ENCODE measurements around the gene CD160. TPM values are rescaled to one million over a fixed set of nuclear protein-coding genes. Genes with fewer than 3 reads are reported as not detected.

Gene CD160
- total and polyA plus RNA-seq, 2 of the 13 experiments (the other 11 are each of a cell fraction or from before 2014, with no cell fraction given): 0.09 TPM; not detected in 1

DNA sequence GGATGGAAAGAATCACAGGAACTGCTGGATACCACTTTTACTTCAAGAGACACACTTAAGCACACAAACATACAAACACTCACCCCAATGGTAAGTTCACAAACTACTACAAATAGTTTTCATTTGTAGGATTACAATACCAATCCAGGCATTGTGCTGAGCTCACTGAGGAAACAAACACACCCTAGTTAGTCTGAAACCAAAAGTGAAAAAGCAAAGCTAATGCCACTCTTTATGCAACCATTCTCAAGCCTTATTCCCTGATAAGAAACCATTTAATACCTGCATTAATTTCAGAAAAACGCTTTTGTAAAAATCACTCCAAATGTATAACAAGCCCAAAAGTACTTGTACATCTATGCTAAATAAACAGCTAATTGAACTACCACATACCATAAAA is 66.2 kb downstream of the CD160 start:
- intact Hi-C loops (cut with micrococcal nuclease; ENCODE audit: unreplicated experiment): no loop called here
- Histone ChIP-seq H3K36me3 (replicated peaks in 1 of 2; ENCODE audit: control insufficient read depth in 1 of 2, insufficient read depth in 2 of 2, low read length in 2 of 2) (peaks cover 5 to 6% of the 10 kb centered on the region in 2 experiments; a peak in 4 of 5 replicates), H4K20me1 (ENCODE audit: insufficient read depth, low read length) (no peaks in the 10 kb centered on the region), H3K4me2 (ENCODE audit: low read depth, low read length) (no peak overlapping the region), H3K9me3 (ENCODE audit: low read length) (no peaks in the 10 kb centered on the region), H3K9ac (ENCODE audit: insufficient read depth, low read depth, low read length) (no peak overlapping the region), H3K4me1 (ENCODE audit: insufficient read depth, low read length) (peaks cover 12% of the 10 kb centered on the region), H3K27ac (ENCODE audit: extremely low read length, insufficient read depth, low read length) (no peak overlapping the region), H2AFZ (ENCODE audit: low read length) (no peak overlapping the region), H3K79me2 (ENCODE audit: insufficient read depth, low read length) (no peaks in the 10 kb centered on the region), H3K27me3 (ENCODE audit: control insufficient read depth in 1 of 2, insufficient read depth in 2 of 2, low read length in 2 of 2) (no peaks in the 10 kb centered on the region; a peak in 1 of 5 replicates), H3K4me3 (replicated peaks in 1 of 3; ENCODE audit: insufficient read depth in 1 of 3, low read depth in 2 of 3, low read length in 3 of 3) (no peak overlapping the region)
- no TSS peak for BruUV-seq (replicated peaks)
- DNase-seq (ENCODE audit: low spot score) (no peak), ATAC-seq (no peak), FAIRE-seq (no peak)
- in situ Hi-C loops (cut with HindIII; ENCODE audit: extremely low pct_ligation_motif_present, low pct_unique_long_range_greater_than_20kb): no loop called here
- POLR2A ChIA-PET: interaction anchor here (1.1 kb wide), 1 partner anchor 39 kb away, joined by 3 read pairs; the partner anchor contains the start of genes POLR3C and RNF115
- CTCF ChIA-PET (ENCODE audit: low intra/inter-chr PET ratio, low total read pairs): no interaction called here
- 66% methylated on average over 1 of the region's 1 CpG for WGBS (ENCODE audit: low lambda C conversion rate)
- TF ChIP-seq MTF1 (CRISPR knock-in tag; IDR thresholded peaks at IDR 0.05): no peak
- no peak for TF ChIP-seq SOX5 (CRISPR knock-in tag; IDR thresholded peaks at IDR 0.05; ENCODE audit: borderline replicate concordance)
- TF ChIP-seq ZNF24 (IDR thresholded peaks at IDR 0.05): no peak
- no peak for TF ChIP-seq MAF1 (CRISPR knock-in tag; IDR thresholded peaks at IDR 0.05; ENCODE audit: borderline replicate concordance)
- TF ChIP-seq PRPF4 (IDR thresholded peaks at IDR 0.05; ENCODE audit: low read depth, low read length, poor library complexity, severe bottlenecking): no peak
- TF ChIP-seq, protein P1, sequence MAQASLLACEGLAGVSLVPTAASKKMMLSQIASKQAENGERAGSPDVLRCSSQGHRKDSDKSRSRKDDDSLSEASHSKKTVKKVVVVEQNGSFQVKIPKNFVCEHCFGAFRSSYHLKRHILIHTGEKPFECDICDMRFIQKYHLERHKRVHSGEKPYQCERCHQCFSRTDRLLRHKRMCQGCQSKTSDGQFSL (CRISPR knock-in tag; IDR thresholded peaks at IDR 0.05): no peak
- no peak for TF ChIP-seq ARNT (IDR thresholded peaks at IDR 0.05)
- TF ChIP-seq CENPT (CRISPR knock-in tag; IDR thresholded peaks at IDR 0.05; ENCODE audit: low read depth): no peak
- TF ChIP-seq, protein P2, sequence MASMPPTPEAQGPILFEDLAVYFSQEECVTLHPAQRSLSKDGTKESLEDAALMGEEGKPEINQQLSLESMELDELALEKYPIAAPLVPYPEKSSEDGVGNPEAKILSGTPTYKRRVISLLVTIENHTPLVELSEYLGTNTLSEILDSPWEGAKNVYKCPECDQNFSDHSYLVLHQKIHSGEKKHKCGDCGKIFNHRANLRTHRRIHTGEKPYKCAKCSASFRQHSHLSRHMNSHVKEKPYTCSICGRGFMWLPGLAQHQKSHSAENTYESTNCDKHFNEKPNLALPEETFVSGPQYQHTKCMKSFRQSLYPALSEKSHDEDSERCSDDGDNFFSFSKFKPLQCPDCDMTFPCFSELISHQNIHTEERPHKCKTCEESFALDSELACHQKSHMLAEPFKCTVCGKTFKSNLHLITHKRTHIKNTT (CRISPR knock-in tag; IDR thresholded peaks at IDR 0.05): no peak
- TF ChIP-seq, protein P3, sequence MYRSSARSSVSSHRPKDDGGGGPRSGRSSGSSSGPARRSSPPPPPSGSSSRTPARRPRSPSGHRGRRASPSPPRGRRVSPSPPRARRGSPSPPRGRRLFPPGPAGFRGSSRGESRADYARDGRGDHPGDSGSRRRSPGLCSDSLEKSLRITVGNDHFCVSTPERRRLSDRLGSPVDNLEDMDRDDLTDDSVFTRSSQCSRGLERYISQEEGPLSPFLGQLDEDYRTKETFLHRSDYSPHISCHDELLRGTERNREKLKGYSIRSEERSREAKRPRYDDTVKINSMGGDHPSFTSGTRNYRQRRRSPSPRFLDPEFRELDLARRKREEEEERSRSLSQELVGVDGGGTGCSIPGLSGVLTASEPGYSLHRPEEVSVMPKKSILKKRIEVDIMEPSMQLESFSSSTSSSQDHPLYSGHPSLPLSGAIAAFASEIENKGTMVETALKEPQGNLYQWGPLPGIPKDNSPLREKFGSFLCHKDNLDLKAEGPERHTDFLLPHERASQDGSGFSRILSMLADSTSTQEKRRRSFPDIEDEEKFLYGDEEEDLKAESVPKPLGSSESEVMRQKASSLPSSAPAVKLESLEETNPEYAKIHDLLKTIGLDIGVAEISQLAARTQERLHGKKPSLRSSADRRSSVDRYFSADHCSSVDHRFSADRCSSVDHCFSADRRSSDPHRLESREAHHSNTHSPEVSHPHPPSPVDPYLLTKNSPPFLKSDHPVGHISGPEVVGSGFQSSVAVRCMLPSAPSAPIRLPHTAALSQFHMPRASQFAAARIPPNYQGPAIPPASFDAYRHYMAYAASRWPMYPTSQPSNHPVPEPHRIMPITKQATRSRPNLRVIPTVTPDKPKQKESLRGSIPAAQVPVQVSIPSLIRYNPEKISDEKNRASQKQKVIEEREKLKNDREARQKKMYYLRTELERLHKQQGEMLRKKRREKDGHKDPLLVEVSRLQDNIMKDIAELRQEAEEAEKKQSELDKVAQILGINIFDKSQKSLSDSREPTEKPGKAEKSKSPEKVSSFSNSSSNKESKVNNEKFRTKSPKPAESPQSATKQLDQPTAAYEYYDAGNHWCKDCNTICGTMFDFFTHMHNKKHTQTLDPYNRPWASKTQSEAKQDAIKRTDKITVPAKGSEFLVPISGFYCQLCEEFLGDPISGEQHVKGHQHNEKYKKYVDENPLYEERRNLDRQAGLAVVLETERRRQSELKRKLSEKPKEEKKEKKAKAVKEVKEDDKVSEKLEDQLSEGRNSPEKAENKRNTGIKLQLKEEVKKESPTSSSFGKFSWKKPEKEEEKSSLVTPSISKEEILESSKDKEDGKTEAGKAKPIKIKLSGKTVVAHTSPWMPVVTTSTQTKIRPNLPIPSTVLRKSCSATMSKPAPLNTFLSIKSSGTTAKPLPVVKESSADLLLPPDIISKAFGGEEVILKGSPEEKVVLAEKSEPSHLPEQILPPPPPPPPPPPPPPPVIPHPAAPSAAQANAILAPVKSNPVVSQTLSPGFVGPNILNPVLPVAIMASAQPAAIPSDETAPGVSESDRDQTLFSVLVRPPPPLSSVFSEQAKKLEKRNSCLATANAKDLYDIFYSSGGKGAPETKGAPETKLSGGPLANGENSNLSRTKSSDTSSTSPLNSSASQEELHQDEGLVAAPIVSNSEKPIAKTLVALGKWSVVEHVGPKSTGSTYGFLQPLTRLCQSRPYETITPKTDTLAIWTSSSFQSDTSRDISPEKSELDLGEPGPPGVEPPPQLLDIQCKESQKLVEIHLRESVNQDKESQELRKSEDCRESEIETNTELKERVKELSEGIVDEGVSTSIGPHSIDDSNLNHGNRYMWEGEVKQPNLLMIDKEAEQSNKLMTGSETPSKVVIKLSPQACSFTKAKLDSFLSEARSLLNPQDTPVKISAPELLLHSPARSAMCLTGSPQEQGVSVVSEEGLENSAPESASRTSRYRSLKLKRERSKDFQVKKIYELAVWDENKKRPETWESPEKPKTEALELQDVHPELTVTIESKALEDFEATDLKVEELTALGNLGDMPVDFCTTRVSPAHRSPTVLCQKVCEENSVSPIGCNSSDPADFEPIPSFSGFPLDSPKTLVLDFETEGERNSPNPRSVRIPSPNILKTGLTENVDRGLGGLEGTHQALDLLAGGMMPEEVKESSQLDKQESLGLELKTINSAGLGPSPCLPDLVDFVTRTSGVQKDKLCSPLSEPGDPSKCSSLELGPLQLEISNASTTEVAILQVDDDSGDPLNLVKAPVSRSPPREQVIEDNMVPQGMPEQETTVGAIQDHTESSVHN (CRISPR knock-in tag; IDR thresholded peaks at IDR 0.05): no peak
- TF ChIP-seq HMGA1 (CRISPR knock-in tag; conservative IDR thresholded peaks at IDR 0.05): no peak
